Muscle layer of duodenum (tissue), 2 donors: ENCODE data around the gene RAB7A.

Experiments used
- H3K27ac ChIP-seq: one replicate; pipeline ENCODE4 v1.7.0; 2013; ENCODE audit warnings: mild to moderate bottlenecking, low read length
- H3K27me3 ChIP-seq: one replicate; pipeline ENCODE4 v1.7.0; 2013; ENCODE audit warnings: low read depth, mild to moderate bottlenecking, control low read depth, low read length
- H3K36me3 ChIP-seq, 2 donors: one replicate each; pipeline ENCODE4 v1.7.0; 2013; ENCODE audit warnings: low read length in 2 of 2, control low read depth in 1 of 2, mild to moderate bottlenecking in 1 of 2; ENCODE audit not compliant: insufficient read depth in 2 of 2, control insufficient read depth in 1 of 2
- H3K4me1 ChIP-seq, 2 donors: one replicate each; pipeline ENCODE4 v1.7.0; 2013; ENCODE audit warnings: low read length in 2 of 2, mild to moderate bottlenecking in 2 of 2, control low read depth in 1 of 2, moderate library complexity in 1 of 2; ENCODE audit not compliant: insufficient read depth in 2 of 2, control insufficient read depth in 1 of 2
- H3K4me3 ChIP-seq, 2 donors: one replicate each; pipeline ENCODE4 v1.7.0; 2013; ENCODE audit warnings: low read length in 2 of 2, low read depth in 1 of 2, mild to moderate bottlenecking in 1 of 2
- H3K9me3 ChIP-seq, 2 donors: one replicate each; pipeline ENCODE4 v1.7.0; 2013; ENCODE audit warnings: low read length in 2 of 2, control low read depth in 1 of 2, mild to moderate bottlenecking in 1 of 2; ENCODE audit not compliant: control insufficient read depth in 1 of 2
- donor health status: healthy.

RAB7A gene

GRCh38 chr3:128859630-128860029 is 133.6 kb downstream of the RAB7A start:
- no peak overlapping the region for H3K27ac ChIP-seq
- peaks cover 17 to 20% of the 10 kb centered on the region in 2 donors for H3K9me3 ChIP-seq
- H3K36me3 ChIP-seq = peaks cover 0 to 3% of the 10 kb centered on the region in 2 donors
- H3K27me3 ChIP-seq = no peaks in the 10 kb centered on the region
- H3K4me1 ChIP-seq = peaks cover 0 to 5% of the 10 kb centered on the region in 2 donors
- H3K4me3 ChIP-seq = no peak overlapping the region

- Histone ChIP-seq H3K36me3 (peaks cover 0 to 3% of the 10 kb centered on the region in 2 donors), H3K9me3 (peaks cover 17 to 20% of the 10 kb centered on the region in 2 donors), H3K27ac (no peak overlapping the region), H3K4me3 (no peak overlapping the region), H3K27me3 (no peaks in the 10 kb centered on the region), H3K4me1 (peaks cover 0 to 10% of the 10 kb centered on the region in 2 donors)
Measured at GRCh38 chr3:128861491-128861890, 135.5 kb downstream of the RAB7A start.

- no peak overlapping the region for H3K27ac ChIP-seq
- H3K4me3 ChIP-seq = no peak overlapping the region
- peaks cover 0 to 3% of the 10 kb centered on the region in 2 donors for H3K36me3 ChIP-seq
- no peaks in the 10 kb centered on the region for H3K27me3 ChIP-seq
- H3K9me3 ChIP-seq = peaks cover 17 to 19% of the 10 kb centered on the region in 2 donors
- peaks cover 0 to 10% of the 10 kb centered on the region in 2 donors for H3K4me1 ChIP-seq
Measured at GRCh38 chr3:128863560-128863959, 137.6 kb downstream of the RAB7A start.
